GM08714 (cell line): ENCODE data around the gene IQSEC1.

Source experiments
- H3K4me3 ChIP-seq: fragments of 200-500 bp; sonication (Bioruptor generic); 2 replicates; pipeline ENCODE4 v1.5.1; 2014; ENCODE audit warnings: mild to moderate bottlenecking, low read length, inconsistent platforms
- ZNF274 ChIP-seq: IDR thresholded peaks from 2 replicates; pipeline ENCODE4 v1.6.1; 2012; ENCODE audit warnings: mild to moderate bottlenecking, low read depth, low read length

IQSEC1 gene

DNA sequence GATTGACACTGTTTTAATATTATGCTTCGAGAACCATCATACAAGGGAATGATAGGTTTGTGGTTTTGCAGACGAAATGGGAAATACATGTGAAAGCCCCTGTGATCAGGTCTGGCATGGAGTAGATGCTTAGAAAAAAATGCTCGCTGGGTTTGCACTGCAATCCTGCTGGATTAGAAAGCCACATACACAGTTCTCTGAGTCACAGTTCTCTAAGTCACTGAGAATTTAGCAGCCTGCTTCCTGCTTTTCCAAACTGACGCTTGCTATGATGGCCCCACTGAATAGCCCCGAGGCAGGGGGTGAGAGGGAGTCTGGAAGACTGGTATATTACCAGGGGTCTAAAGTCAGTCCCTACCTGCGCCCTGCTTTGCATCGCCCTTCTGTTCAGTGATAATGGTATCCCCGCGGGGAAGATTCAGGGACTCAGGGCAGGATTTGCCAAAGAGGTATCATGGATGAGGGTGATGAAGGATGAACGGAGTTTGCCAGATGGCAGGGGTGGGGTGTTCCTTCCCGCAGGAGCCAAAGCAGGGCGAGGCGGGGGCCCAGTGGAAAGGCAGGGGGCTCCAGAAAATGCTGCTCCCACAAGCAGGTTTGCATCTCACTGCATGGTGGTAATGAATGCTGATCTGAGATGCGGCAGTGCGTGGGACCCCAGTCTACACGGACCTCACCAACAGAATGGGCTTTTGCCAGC lies 82.3 kb downstream of the IQSEC1 start:
- no peak for TF ChIP-seq ZNF274
- H3K4me3 ChIP-seq = no peak overlapping the region

GRCh38 chr3:12990306-12990705 lies 82.9 kb downstream of the IQSEC1 start:
- no peak overlapping the region for H3K4me3 ChIP-seq
- TF ChIP-seq ZNF274 = no peak

GRCh38 chr3:12988728-12989454 lies 84.3 kb downstream of the IQSEC1 start:
- no peak for TF ChIP-seq ZNF274

DNA sequence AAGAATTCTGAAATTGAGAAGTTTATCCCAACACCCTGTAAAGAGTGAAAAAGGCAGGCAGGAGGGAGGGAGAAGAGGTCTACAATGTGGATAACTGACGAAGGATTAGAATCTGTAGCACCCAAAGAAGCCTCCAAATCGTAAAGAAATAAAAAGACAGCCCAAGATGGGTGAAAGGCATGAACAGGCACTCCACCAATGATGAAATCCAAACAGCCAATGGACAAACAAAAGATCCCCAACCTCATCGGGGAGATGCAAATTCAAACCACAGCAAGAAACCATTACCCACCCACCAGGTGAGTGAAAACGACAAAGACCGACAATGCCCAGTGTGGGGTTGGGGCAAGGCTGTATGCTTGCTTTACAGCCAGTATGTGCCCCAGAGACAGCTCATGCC lies 85.6 kb downstream of the IQSEC1 start:
- TF ChIP-seq ZNF274 = no peak
- H3K4me3 ChIP-seq = no peak overlapping the region

More at GRCh38 chr3:12988728-12989454, 84.3 kb downstream of the IQSEC1 start:
- no peak overlapping the region for H3K4me3 ChIP-seq

DNA sequence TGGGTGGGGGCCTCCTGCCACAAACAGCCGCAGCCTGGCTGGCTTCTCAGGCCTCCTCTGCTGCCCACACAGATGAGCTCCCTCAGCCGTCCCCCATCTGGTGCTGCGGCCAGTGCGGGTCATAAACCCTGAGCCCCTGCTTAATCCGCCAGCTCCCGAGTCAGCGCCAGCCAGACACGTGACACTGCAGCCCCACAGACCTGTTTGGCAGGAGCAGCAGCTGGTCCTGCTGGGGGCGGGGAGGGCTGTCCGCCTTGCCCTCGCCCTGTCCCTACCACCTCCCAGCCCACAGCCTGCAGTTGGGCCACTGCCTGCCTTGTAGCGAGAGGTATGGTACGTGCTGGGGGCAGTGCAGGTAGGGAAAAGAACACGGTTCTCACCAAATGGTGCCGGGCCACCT lies 86.2 kb downstream of the IQSEC1 start:
- H3K4me3 ChIP-seq = no peak overlapping the region
- no peak for TF ChIP-seq ZNF274

GRCh38 chr3:12986521-12986920 lies 86.7 kb downstream of the IQSEC1 start:
- no peak for TF ChIP-seq ZNF274
- no peak overlapping the region for H3K4me3 ChIP-seq

- TF ChIP-seq ZNF274 = no peak
- no peak overlapping the region for H3K4me3 ChIP-seq
Observed at GRCh38 chr3:12986031-12986430, 87.2 kb downstream of the IQSEC1 start.

GRCh38 chr3:12985148-12985547 lies 88.1 kb downstream of the IQSEC1 start:
- H3K4me3 ChIP-seq = no peak overlapping the region
- no peak for TF ChIP-seq ZNF274

DNA sequence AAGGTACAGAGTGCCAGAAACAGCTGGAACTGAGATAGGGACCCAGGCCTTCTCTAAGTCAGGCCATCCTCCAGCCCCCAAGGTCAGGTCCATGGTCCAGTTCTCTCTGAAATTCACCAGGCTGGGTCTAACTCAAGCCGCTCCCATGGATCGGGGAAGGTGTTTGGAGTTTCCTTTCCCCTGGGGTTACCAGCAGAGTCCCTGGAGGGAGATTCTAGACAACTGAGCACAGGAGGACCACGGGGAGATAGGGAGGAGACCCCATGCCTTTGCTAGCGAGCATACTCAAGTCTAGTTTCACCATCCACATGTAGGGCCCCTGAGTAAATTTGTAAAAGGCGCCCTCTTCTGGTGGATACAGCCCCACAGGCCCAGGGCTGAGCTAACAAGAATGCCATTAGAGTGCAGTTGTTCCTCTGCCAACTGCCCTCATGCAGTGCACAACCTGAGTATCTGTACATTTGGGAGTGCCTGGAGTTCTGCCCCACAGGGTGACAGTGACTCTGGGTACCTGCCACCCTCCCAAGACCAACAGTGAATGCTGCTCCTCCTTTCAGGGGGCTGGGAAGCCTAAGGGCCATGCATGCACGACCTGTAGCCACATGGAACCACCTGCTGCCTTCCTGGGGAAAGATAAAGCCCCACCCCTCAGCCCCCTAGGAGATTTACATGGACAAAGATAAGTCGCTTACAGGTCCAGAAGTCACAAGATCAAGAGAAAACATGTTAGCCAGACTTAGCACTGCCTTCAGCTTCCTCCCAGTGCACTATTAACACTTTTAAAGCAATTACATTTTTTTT lies 89.0 kb downstream of the IQSEC1 start:
- no peak for TF ChIP-seq ZNF274
- no peak overlapping the region for H3K4me3 ChIP-seq

GRCh38 chr3:12983319-12983718 lies 89.9 kb downstream of the IQSEC1 start:
- H3K4me3 ChIP-seq = no peak overlapping the region
- TF ChIP-seq ZNF274 = no peak

DNA sequence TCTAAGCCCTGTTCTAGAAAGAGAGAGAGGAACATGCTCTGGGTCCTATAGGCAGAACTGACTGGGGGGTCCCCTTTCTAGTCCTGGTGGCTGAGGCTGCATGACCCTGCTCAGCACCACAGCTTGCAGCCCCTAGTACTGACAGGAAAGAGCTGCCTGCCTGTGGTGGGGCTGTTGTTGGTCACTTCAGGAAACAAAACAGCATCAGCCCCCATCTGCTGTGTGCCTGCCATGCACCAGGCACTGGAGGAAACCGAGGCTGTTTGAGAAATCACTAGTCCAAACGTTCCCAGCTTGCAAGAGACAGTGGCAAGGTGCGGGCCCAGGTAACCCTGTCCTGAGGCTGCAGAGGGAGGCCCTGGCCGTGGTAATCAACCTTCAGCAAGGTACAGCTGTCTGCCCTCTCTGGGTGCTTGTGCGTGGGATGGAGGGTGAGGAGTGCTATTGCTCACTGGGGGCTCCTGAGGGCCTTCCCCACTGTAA lies 90.6 kb downstream of the IQSEC1 start:
- TF ChIP-seq ZNF274 = no peak
- no peak overlapping the region for H3K4me3 ChIP-seq

GRCh38 chr3:12981306-12982275 lies 91.6 kb downstream of the IQSEC1 start:
- H3K4me3 ChIP-seq = no peak overlapping the region
- TF ChIP-seq ZNF274 = no peak

GRCh38 chr3:12980596-12981290 lies 92.5 kb downstream of the IQSEC1 start:
- no peak for TF ChIP-seq ZNF274
- H3K4me3 ChIP-seq = no peak overlapping the region
